Neuronal stem cell (in vitro differentiated cells): ENCODE measurements around the gene SH2D6.

Experiments used
- DNase-seq: peaks from one replicate; pipeline ENCODE4 v3.0.0-alpha.2; 2013; ENCODE audit warnings: low spot score
- H2AFZ ChIP-seq: one replicate; pipeline ENCODE4 v1.6.1; 2013; ENCODE audit warnings: mild to moderate bottlenecking, low read length, inconsistent platforms
- H2AK5ac ChIP-seq: 2 replicates; pipeline ENCODE4 v1.6.1; 2013; ENCODE audit warnings: low read depth, mild to moderate bottlenecking, inconsistent platforms, low read length, moderate library complexity, mixed read lengths
- H2BK120ac ChIP-seq: 2 replicates; pipeline ENCODE4 v1.6.1; 2013; ENCODE audit warnings: low read depth, mild to moderate bottlenecking, inconsistent platforms, low read length, moderate library complexity, mixed read lengths
- H2BK12ac ChIP-seq: one replicate; pipeline ENCODE4 v1.6.1; 2013; ENCODE audit warnings: low read length, inconsistent platforms
- H2BK15ac ChIP-seq: 2 replicates; pipeline ENCODE4 v1.6.1; 2013; ENCODE audit warnings: mild to moderate bottlenecking, low read length, inconsistent platforms, mixed read lengths
- H2BK5ac ChIP-seq: one replicate; pipeline ENCODE4 v1.6.1; 2013; ENCODE audit warnings: inconsistent platforms, mild to moderate bottlenecking, low read length, moderate library complexity
- H3K14ac ChIP-seq: one replicate; pipeline ENCODE4 v1.6.1; 2013; ENCODE audit warnings: low read length, inconsistent platforms
- H3K18ac ChIP-seq: 2 replicates; pipeline ENCODE4 v1.6.1; 2013; ENCODE audit warnings: low read length, inconsistent platforms
- H3K23ac ChIP-seq: 2 replicates; pipeline ENCODE4 v1.6.1; 2013; ENCODE audit warnings: low read depth, mild to moderate bottlenecking, mixed read lengths, low read length, inconsistent platforms; ENCODE audit not compliant: poor library complexity
- H3K27ac ChIP-seq: replicated peaks from 3 replicates; pipeline ENCODE4 v1.5.1; 2013; ENCODE audit warnings: low read length, inconsistent platforms
- H3K27me3 ChIP-seq, 3 experiments: 2 replicates each; pipeline ENCODE4 v1.6.1; 2013; ENCODE audit warnings: low read length in 3 of 3, mild to moderate bottlenecking in 2 of 3, inconsistent platforms in 1 of 3, low read depth in 1 of 3, mixed read lengths in 1 of 3, moderate library complexity in 1 of 3; ENCODE audit not compliant: control insufficient read depth in 3 of 3, insufficient read depth in 3 of 3
- H3K36me3 ChIP-seq, 2 donors: replicated peaks in 1 of 2; 2 replicates each; pipeline ENCODE4 v1.6.1; 2013; ENCODE audit warnings: low read length in 2 of 2; ENCODE audit not compliant: control insufficient read depth in 2 of 2, insufficient read depth in 2 of 2
- H3K4ac ChIP-seq: 2 replicates; pipeline ENCODE4 v1.6.1; 2013; ENCODE audit warnings: inconsistent platforms, mild to moderate bottlenecking, low read length, moderate library complexity
- H3K4me1 ChIP-seq, 2 donors: 1 replicate in 1 of 2; 2 replicates in 1 of 2; pipeline ENCODE4 v1.6.1; 2013; ENCODE audit warnings: low read length in 2 of 2, low read depth in 1 of 2; ENCODE audit not compliant: control insufficient read depth in 2 of 2, insufficient read depth in 1 of 2
- H3K4me2 ChIP-seq: one replicate; pipeline ENCODE4 v1.6.1; 2013; ENCODE audit warnings: mild to moderate bottlenecking, low read length, inconsistent platforms; ENCODE audit not compliant: insufficient read depth, poor library complexity, severe bottlenecking
- H3K4me3 ChIP-seq, 2 donors: 2 replicates each; pipeline ENCODE4 v1.5.1; 2013; ENCODE audit warnings: low read length in 2 of 2, mild to moderate bottlenecking in 2 of 2, inconsistent platforms in 1 of 2, moderate library complexity in 1 of 2
- H3K79me1 ChIP-seq: one replicate; pipeline ENCODE4 v1.6.1; 2013; ENCODE audit warnings: low read depth, mild to moderate bottlenecking, inconsistent platforms, low read length, moderate library complexity
- H3K9ac ChIP-seq: one replicate; pipeline ENCODE4 v1.6.1; 2013; ENCODE audit warnings: mild to moderate bottlenecking, low read depth, low read length, inconsistent platforms; ENCODE audit not compliant: poor library complexity
- H3K9me3 ChIP-seq, 2 donors: replicated peaks in 1 of 2; 2 replicates each; pipeline versions ENCODE3 to v1.6.1; 2013; ENCODE audit warnings: low read length in 2 of 2, mild to moderate bottlenecking in 2 of 2, inconsistent platforms in 1 of 2, low read depth in 1 of 2, mixed read lengths in 1 of 2, moderate library complexity in 1 of 2; ENCODE audit not compliant: control insufficient read depth in 2 of 2, insufficient read depth in 1 of 2
- H4K8ac ChIP-seq: one replicate; pipeline ENCODE4 v1.6.1; 2013; ENCODE audit warnings: low read depth, mild to moderate bottlenecking, inconsistent platforms, low read length, moderate library complexity
- H4K91ac ChIP-seq: one replicate; pipeline ENCODE4 v1.6.1; 2013; ENCODE audit warnings: low read length, low read depth, mild to moderate bottlenecking, inconsistent platforms; ENCODE audit not compliant: poor library complexity
- WGBS, 2 donors: extraction: QIAGEN DNeasy Blood & Tissue Kit; methylation state at CpG; one replicate each; pipeline ENCODE4 v1.1.7; 2013; ENCODE audit warnings: missing lambda C conversion rate in 2 of 2, mixed read lengths in 1 of 2; ENCODE audit not compliant: insufficient read length in 2 of 2, insufficient replicate concordance in 1 of 2; ENCODE audit errors: extremely low coverage in 2 of 2; 5-methylcytosine and 5-hydroxymethylcytosine counted together

Gene SH2D6

DNA sequence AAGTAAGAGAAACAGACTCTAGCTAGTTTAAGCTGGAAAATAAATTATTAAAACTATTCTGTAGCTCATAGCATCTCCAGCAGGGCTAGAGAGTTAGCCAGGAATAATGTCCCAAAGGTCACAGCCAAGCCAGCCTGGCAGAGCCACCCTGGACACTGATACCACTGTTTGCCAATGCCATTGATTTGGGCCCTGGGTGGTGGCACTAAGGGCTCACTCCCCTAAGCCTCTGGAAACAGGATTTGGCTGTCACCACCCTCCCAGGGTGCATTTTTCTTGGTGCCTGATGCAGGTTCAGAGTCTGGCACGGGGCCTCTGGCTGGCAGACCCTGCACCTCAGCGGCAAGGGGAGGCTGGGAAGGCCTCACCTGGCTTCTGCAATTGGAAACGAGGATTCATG lies 7.1 kb downstream of the SH2D6 start:
- H3K79me1 ChIP-seq, result no peaks in the 10 kb centered on the region
- H3K4me3 ChIP-seq, result no peak overlapping the region
- H2AFZ ChIP-seq, result no peak overlapping the region
- no peak overlapping the region for H3K14ac ChIP-seq
- no peak overlapping the region for H2BK5ac ChIP-seq
- H3K27me3 ChIP-seq, result peaks cover 0 to 8% (median 0%) of the 10 kb centered on the region in 3 experiments
- no peak overlapping the region for H3K9ac ChIP-seq
- no peak overlapping the region for H4K8ac ChIP-seq
- H3K4me2 ChIP-seq, result no peak overlapping the region
- no peaks in the 10 kb centered on the region for H3K36me3 ChIP-seq
- peaks cover 15 to 27% of the 10 kb centered on the region in 2 donors for H3K4me1 ChIP-seq
- H3K23ac ChIP-seq, result no peak overlapping the region
- H2BK12ac ChIP-seq, result no peak overlapping the region
- H2BK120ac ChIP-seq, result no peak overlapping the region
- DNase-seq, result no peak
- no peaks in the 10 kb centered on the region for H3K9me3 ChIP-seq
- H3K4ac ChIP-seq, result no peak overlapping the region
- peak overlapping the region; percentile 88 for H2AK5ac ChIP-seq
- WGBS, 2 donors, result no CpG with 5 or more reads among the region's 3 CpGs
- no peak overlapping the region for H3K27ac ChIP-seq
- H3K18ac ChIP-seq, result peak overlapping the region; percentile 18
- H2BK15ac ChIP-seq, result peak overlapping the region; percentile 68
- H4K91ac ChIP-seq, result no peak overlapping the region

DNA sequence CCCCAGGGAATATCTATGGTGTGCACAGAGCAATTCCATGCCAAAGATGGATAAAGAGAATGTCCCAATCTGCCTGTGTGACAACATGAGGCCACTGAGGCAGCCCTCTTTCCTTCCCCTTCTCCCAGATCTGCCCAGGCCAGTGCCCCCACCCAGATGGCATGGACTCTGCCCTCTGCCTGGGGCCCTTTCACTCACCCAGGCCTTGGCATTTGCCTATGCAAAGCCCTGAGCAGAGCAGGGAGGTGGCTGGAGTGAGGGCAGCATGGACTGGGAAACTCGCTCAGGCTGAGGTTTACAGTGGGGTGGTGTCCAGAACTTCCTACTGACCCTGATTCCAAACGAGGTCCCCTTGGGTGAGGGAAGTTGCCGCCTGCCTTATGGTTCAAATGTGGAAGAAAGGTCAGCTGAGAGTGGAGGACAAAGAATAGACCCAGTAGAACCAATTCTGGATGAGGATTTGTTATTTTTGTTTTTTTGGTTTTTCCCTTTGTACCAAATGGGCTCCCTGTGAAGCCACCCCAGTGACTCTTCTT lies 8.9 kb downstream of the SH2D6 start:
- Histone ChIP-seq H4K8ac (no peak overlapping the region), H2BK5ac (no peak overlapping the region), H3K27ac (no peak overlapping the region), H3K4ac (no peak overlapping the region), H3K14ac (no peak overlapping the region), H2BK120ac (no peak overlapping the region), H2BK15ac (peak overlapping the region; percentile 42), H3K79me1 (no peaks in the 10 kb centered on the region), H3K4me2 (no peak overlapping the region), H2AK5ac (peak overlapping the region; percentile 91), H3K23ac (peak overlapping the region; percentile 52), H3K9me3 (no peaks in the 10 kb centered on the region), H3K9ac (no peak overlapping the region), H3K27me3 (peaks cover 0 to 8% (median 0%) of the 10 kb centered on the region in 3 experiments), H3K4me3 (no peak overlapping the region), H2BK12ac (no peak overlapping the region), H2AFZ (no peak overlapping the region), H3K36me3 (no peaks in the 10 kb centered on the region), H3K4me1 (peaks cover 19 to 32% of the 10 kb centered on the region in 2 donors), H3K18ac (no peak overlapping the region), H4K91ac (no peak overlapping the region)
- no CpG with 5 or more reads among the region's 3 CpGs for WGBS, 2 donors
- no peak for DNase-seq

DNA sequence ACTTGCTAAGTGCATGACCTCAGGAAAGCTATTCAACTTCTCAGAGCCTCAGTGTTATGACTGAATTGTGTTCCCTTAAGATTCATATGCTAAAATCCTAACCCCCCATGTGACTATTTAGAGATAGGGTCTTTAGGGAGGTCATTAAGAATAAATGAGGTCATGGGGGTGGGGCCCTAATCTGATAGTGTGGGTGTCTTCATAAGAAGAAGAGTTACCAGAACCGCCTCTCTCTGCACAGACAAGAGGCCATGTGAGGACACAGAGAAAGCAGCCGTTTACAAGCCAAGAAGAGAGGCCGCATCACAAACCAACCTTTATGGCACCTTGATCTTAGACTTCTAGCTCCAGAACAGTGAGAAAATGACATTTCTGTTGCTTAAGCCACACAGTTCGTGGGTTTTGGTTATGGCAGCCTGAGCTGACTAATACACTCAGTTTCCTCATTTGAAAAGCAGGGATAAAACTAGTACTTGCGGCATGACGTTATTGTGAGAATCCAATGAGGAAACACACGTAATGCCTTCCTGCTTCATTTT lies 9.9 kb downstream of the SH2D6 start:
- Histone ChIP-seq H2AK5ac (no peak overlapping the region), H3K14ac (no peak overlapping the region), H3K27ac (no peak overlapping the region), H3K4me1 (peaks cover 21 to 37% of the 10 kb centered on the region in 2 donors), H3K9me3 (no peaks in the 10 kb centered on the region), H2BK5ac (no peak overlapping the region), H3K4me3 (no peak overlapping the region), H4K91ac (no peak overlapping the region), H3K36me3 (no peaks in the 10 kb centered on the region), H3K4ac (no peak overlapping the region), H2BK120ac (no peak overlapping the region), H3K9ac (no peak overlapping the region), H2BK12ac (no peak overlapping the region), H2BK15ac (no peak overlapping the region), H3K18ac (no peak overlapping the region), H3K79me1 (no peaks in the 10 kb centered on the region), H4K8ac (no peak overlapping the region), H3K27me3 (peaks cover 0 to 8% (median 0%) of the 10 kb centered on the region in 3 experiments), H2AFZ (peak overlapping the region; percentile 12), H3K23ac (no peak overlapping the region), H3K4me2 (no peak overlapping the region)
- DNase-seq, result no peak
- no CpG with 5 or more reads among the region's 7 CpGs for WGBS, 2 donors

DNA sequence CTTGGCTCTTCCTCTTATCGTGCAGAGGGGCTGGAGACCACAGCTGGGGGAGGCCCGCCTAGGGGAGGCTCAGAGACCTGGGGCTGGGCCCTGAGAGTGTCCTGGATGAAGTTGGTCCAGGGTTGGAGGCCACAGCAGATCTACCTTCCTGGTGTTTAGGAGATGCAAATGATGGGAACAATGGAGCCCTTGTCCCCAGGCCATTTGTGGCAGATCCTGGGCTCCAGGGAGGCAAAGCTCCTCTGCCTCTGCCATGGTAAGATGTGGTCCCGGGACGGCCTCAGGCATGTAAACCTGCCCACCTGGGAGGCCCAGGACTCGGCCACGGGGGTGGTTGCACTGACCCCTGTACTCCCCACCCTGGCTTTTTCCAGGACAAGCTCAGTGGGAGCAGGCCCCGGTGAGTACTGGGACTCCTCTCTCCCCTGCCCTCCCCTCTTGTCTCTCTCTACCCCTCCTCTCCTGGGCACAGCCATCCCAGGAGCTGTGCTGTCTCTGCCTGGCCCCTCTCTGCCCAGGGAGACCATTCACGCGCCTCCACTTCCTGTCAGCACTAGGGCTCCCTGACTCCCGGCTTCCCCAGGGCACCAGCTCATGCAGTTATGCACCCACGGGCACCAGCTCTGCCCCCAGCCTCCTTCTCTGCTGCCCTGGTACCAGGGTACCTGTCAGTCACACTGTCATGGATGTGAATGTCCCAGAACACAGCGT lies 10.9 kb downstream of the SH2D6 start:
- H3K4me1 ChIP-seq, result peaks cover 23 to 41% of the 10 kb centered on the region in 2 donors
- WGBS, 2 donors, result no CpG with 5 or more reads among the region's 12 CpGs
- H3K18ac ChIP-seq, result peak overlapping the region; percentile 97
- no peak overlapping the region for H3K14ac ChIP-seq
- no peak overlapping the region for H3K27ac ChIP-seq
- H3K23ac ChIP-seq, result no peak overlapping the region
- H4K8ac ChIP-seq, result no peak overlapping the region
- peak overlapping the region; percentile 6 for H2BK120ac ChIP-seq
- peak overlapping the region; percentile 99 for H2BK15ac ChIP-seq
- H4K91ac ChIP-seq, result no peak overlapping the region
- H2AFZ ChIP-seq, result peak overlapping the region; percentile 87
- peak overlapping the region; percentile 97 for H2AK5ac ChIP-seq
- H3K4me3 ChIP-seq, result no peak overlapping the region
- peak overlapping the region; percentile 97 for H2BK5ac ChIP-seq
- H3K9me3 ChIP-seq, result no peaks in the 10 kb centered on the region
- peak overlapping the region; percentile 95 for H2BK12ac ChIP-seq
- H3K4me2 ChIP-seq, result no peak overlapping the region
- no peak for DNase-seq
- no peaks in the 10 kb centered on the region for H3K79me1 ChIP-seq
- H3K27me3 ChIP-seq, result peaks cover 0 to 4% (median 0%) of the 10 kb centered on the region in 3 experiments
- peak overlapping the region; percentile 98 for H3K4ac ChIP-seq
- peak overlapping the region; percentile 27 for H3K9ac ChIP-seq
- H3K36me3 ChIP-seq, result no peaks in the 10 kb centered on the region
